ENCODE measurements around the gene TMEM178A. TPM values are rescaled to one million over a fixed set of nuclear protein-coding genes. Genes with fewer than 3 reads are reported as not detected.

The TMEM178A gene
- total and polyA plus RNA-seq, 12 donors, result 0.58 to 6.2 (median 2.5) TPM

- no peak for ATAC-seq
- intact Hi-C loops (cut with DNase I), result no loop called here
- Histone ChIP-seq H3K27ac (no peak overlapping the region), H3K36me3 (no peaks in the 10 kb centered on the region), H3K4me1 (peaks cover 0 to 7% (median 0%) of the 10 kb centered on the region in 9 donors), H3K27me3 (no peaks in the 10 kb centered on the region), H3K9me3 (no peaks in the 10 kb centered on the region), H3K4me3 (no peak overlapping the region)
- WGBS, 2 donors, result 86 to 89% methylated on average over 5 of the region's 5 CpGs
- no peak for TF ChIP-seq CTCF (IDR thresholded peaks at IDR 0.05)
- DNase-seq, result no peak
These were observed 47.2 kb downstream of the TMEM178A start for GRCh38 chr2:39712953-39713352.

- no peak for DNase-seq
- intact Hi-C loops (cut with DNase I), result no loop called here
- Histone ChIP-seq H3K4me1 (peaks cover 0 to 7% (median 0%) of the 10 kb centered on the region in 9 donors), H3K9me3 (no peaks in the 10 kb centered on the region), H3K36me3 (no peaks in the 10 kb centered on the region), H3K27ac (peak overlapping the region in 5 of 10 donors; percentile 5 to 32 (median 20)), H3K4me3 (no peak overlapping the region), H3K27me3 (no peaks in the 10 kb centered on the region)
- no peak for TF ChIP-seq CTCF (IDR thresholded peaks at IDR 0.05)
- peak in 2 of 8 donors; percentile 14 to 61 for ATAC-seq
These were observed 49.4 kb downstream of the TMEM178A start for GRCh38 chr2:39715095-39715494.

- DNase-seq, result no peak
- Histone ChIP-seq H3K9me3 (no peaks in the 10 kb centered on the region), H3K27ac (peak overlapping the region in 3 of 10 donors; percentile 5 to 29 (median 10)), H3K4me1 (peaks cover 0 to 7% (median 0%) of the 10 kb centered on the region in 9 donors), H3K36me3 (no peaks in the 10 kb centered on the region), H3K27me3 (no peaks in the 10 kb centered on the region), H3K4me3 (no peak overlapping the region)
- intact Hi-C loops (cut with DNase I), result no loop called here
- ATAC-seq, result no peak
- WGBS, 2 donors, result 96 to 99% methylated on average over 3 of the region's 3 CpGs
- TF ChIP-seq CTCF (IDR thresholded peaks at IDR 0.05), result no peak
These were observed 50.1 kb downstream of the TMEM178A start for GRCh38 chr2:39715822-39716221.

- 91 to 94% methylated on average over 12 of the region's 12 CpGs for WGBS, 2 donors
- H3K27ac ChIP-seq, result no peak overlapping the region
- H3K27me3 ChIP-seq, result no peaks in the 10 kb centered on the region
- TF ChIP-seq CTCF (IDR thresholded peaks at IDR 0.05), result no peak
- no peak for DNase-seq
- no peaks in the 10 kb centered on the region for H3K36me3 ChIP-seq
- H3K4me3 ChIP-seq, result no peak overlapping the region
- H3K4me1 ChIP-seq, result peaks cover 0 to 7% (median 0%) of the 10 kb centered on the region in 9 donors
- no peak for ATAC-seq
- no peaks in the 10 kb centered on the region for H3K9me3 ChIP-seq
- intact Hi-C loops (cut with DNase I), result no loop called here
These were observed 51.4 kb downstream of the TMEM178A start for GRCh38 chr2:39717067-39717466.
